Liver (tissue), 3 donors: Measurements from ENCODE around the gene CFAP70.

Experiments used
- EGR1 ChIP-seq, 2 donors: IDR thresholded peaks; 2 replicates each; pipeline ENCODE4 v1.6.1; 2016 to 2018; ENCODE audit warnings: antibody characterized with exemption in 2 of 2, low read depth in 2 of 2
- YY1 ChIP-seq: IDR thresholded peaks from 2 replicates; pipeline ENCODE4 v1.6.1; 2016; ENCODE audit warnings: antibody characterized with exemption, mild to moderate bottlenecking
- TF ChIP-seq, protein P1 (sequence below): fragments of 150-350 bp; IDR thresholded peaks from 2 replicates; pipeline ENCODE4 v1.5.1; 2017; ENCODE audit warnings: improper control_type of control experiment, low read depth, low read length; ENCODE audit not compliant: missing input control
- donor health status: healthy.
- donor health status: healthy.

DNA sequence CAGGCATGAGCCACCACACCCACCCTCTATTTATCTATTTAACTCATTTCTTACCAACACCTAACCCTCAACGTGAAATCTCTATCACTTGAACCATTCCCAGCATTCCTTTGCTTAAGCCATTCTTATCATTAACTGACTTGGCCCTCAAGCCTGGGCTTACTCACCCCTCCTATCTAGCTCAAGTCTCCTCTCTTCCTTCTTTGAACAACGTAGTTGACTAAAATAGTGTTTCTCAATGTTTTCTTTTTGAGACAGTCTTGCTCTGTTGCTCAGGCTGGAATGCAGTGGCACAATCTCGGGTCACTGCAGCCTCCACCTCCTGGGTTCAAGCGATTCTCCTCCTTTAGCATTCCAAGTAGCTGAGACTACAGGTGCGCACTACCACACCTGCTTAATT, 48.2 kb upstream of the CFAP70 start:
- TF ChIP-seq YY1 (no peak), EGR1 (IDR thresholded peaks at IDR 0.05; ENCODE audit: low read depth in 2 of 2) (no peak)
- TF ChIP-seq, protein P1, sequence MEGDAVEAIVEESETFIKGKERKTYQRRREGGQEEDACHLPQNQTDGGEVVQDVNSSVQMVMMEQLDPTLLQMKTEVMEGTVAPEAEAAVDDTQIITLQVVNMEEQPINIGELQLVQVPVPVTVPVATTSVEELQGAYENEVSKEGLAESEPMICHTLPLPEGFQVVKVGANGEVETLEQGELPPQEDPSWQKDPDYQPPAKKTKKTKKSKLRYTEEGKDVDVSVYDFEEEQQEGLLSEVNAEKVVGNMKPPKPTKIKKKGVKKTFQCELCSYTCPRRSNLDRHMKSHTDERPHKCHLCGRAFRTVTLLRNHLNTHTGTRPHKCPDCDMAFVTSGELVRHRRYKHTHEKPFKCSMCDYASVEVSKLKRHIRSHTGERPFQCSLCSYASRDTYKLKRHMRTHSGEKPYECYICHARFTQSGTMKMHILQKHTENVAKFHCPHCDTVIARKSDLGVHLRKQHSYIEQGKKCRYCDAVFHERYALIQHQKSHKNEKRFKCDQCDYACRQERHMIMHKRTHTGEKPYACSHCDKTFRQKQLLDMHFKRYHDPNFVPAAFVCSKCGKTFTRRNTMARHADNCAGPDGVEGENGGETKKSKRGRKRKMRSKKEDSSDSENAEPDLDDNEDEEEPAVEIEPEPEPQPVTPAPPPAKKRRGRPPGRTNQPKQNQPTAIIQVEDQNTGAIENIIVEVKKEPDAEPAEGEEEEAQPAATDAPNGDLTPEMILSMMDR = no peak
